ENCODE data around the gene LPCAT2.

LPCAT2 gene

DNA sequence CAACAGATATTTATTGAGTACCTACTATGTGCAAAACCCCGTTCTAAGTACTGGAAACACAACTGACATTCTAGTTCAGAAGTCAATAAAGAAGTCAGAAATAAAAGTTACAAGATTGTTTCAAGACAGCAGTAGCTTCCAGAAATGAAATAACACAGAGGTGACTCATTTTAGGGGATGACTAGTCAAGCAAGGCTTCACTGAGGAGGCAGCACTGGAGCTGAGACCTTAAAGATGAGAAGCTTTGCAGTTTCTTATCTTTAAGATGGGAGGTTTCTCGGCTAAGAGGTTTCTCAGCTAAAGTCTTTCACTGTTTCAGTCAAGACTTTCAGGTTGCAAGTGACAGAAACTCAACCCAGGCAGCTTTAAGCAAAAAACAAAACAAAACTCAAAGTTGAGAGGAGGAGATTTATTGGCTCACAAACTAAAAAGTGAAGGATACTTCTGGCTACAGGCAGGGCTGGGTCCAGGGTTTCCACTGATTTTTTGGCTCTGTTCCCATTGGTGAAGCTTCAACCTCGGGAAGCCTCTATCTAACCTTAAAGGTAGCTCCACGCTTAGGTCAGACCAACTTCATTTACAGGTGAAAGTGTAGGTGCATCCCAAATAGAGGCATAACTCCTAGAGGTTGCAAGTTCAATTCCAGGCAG lies 37.3 kb upstream of the LPCAT2 start:
- no peak for DNase-seq (ENCODE audit: insufficient read length)
- no peak for FAIRE-seq
- no peak for TF ChIP-seq TAF1 (IDR thresholded peaks at IDR 0.05; ENCODE audit: borderline replicate concordance, low read depth, low read length)
- no peak for TF ChIP-seq POLR2AphosphoS5 (IDR thresholded peaks at IDR 0.05; ENCODE audit: low read depth, low read length)
- no peak for TF ChIP-seq POLR2A (IDR thresholded peaks at IDR 0.05; ENCODE audit: low read depth, low read length)

DNA sequence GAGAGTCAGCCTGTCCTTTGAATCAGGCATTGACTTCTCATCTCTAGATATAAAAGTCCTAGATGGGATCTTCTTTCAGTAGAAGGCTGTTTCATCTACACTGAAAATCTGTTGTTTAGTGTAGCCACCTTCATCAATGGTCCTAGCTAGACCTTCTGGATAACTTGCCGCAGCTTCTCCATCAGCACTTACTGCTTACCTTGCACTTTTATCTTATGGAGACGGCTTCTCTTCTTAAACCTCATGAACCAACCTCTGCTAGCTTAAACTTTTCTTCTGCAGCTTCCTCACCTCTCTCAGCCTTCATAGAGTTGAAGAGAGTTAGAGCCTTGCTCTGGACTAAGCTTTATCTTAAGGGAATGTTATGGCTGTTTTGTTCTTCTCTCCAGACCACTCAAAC lies 35.3 kb upstream of the LPCAT2 start:
- TF ChIP-seq POLR2A (IDR thresholded peaks at IDR 0.05; ENCODE audit: low read depth, low read length) (no peak), TAF1 (IDR thresholded peaks at IDR 0.05; ENCODE audit: borderline replicate concordance, low read depth, low read length) (no peak)

GRCh38 chr16:55474821-55475220 lies 34.1 kb upstream of the LPCAT2 start:
- TF ChIP-seq POLR2AphosphoS5 (IDR thresholded peaks at IDR 0.05; ENCODE audit: low read depth, low read length) (no peak), TAF1 (IDR thresholded peaks at IDR 0.05; ENCODE audit: borderline replicate concordance, low read depth, low read length) (no peak), POLR2A (IDR thresholded peaks at IDR 0.05; ENCODE audit: low read depth, low read length) (no peak)
- DNase-seq (ENCODE audit: insufficient read length), result no peak
- no peak for FAIRE-seq

More for the DNA sequence above, 35.3 kb upstream of the LPCAT2 start:
- no peak for FAIRE-seq
- no peak for DNase-seq (ENCODE audit: insufficient read length)

- FAIRE-seq, result no peak
- TF ChIP-seq TAF1 (IDR thresholded peaks at IDR 0.05; ENCODE audit: borderline replicate concordance, low read depth, low read length), result no peak
- no peak for TF ChIP-seq POLR2AphosphoS5 (IDR thresholded peaks at IDR 0.05; ENCODE audit: low read depth, low read length)
- no peak for TF ChIP-seq POLR2A (IDR thresholded peaks at IDR 0.05; ENCODE audit: low read depth, low read length)
- no peak for DNase-seq (ENCODE audit: insufficient read length)
Observed at GRCh38 chr16:55475919-55476318, 33.0 kb upstream of the LPCAT2 start.

- TF ChIP-seq POLR2AphosphoS5 (IDR thresholded peaks at IDR 0.05; ENCODE audit: low read depth, low read length), result no peak
- TF ChIP-seq POLR2A (IDR thresholded peaks at IDR 0.05; ENCODE audit: low read depth, low read length), result no peak
- TF ChIP-seq TAF1 (IDR thresholded peaks at IDR 0.05; ENCODE audit: borderline replicate concordance, low read depth, low read length), result no peak
- FAIRE-seq (no peak), DNase-seq (ENCODE audit: insufficient read length) (no peak)
Observed at GRCh38 chr16:55476625-55477533, 32.0 kb upstream of the LPCAT2 start.

GRCh38 chr16:55477736-55478135 lies 31.1 kb upstream of the LPCAT2 start:
- no peak for TF ChIP-seq TAF1 (IDR thresholded peaks at IDR 0.05; ENCODE audit: borderline replicate concordance, low read depth, low read length)
- no peak for TF ChIP-seq POLR2AphosphoS5 (IDR thresholded peaks at IDR 0.05; ENCODE audit: low read depth, low read length)
- TF ChIP-seq POLR2A (IDR thresholded peaks at IDR 0.05; ENCODE audit: low read depth, low read length), result no peak
- FAIRE-seq (no peak), DNase-seq (ENCODE audit: insufficient read length) (no peak)

DNA sequence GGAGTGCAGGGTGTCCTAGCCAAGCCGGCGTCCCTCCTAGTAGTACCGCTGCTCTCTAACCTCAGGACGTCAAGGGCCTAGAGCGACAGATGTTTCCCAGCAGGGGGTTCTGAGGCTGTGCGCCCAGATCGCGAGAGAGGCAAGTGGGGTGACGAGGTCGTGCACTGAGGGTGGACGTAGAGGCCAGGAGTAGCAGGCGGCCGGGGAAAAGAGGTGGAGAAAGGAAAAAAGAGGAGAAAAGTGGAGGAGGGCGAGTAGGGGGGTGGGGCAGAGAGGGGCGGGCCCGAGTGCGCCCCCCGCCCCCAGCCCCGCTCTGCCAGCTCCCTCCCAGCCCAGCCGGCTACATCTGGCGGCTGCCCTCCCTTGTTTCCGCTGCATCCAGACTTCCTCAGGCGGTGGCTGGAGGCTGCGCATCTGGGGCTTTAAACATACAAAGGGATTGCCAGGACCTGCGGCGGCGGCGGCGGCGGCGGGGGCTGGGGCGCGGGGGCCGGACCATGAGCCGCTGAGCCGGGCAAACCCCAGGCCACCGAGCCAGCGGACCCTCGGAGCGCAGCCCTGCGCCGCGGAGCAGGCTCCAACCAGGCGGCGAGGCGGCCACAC lies 29.9 kb upstream of the LPCAT2 start, which contains the start of gene MMP2:
Gene MMP2 (plus strand): TSS at position 372 of the 603 bp plus-strand sequence. CDS start 282 bp downstream, outside the sequence.
- DNase-seq (ENCODE audit: insufficient read length) (no peak), FAIRE-seq (no peak)
- no peak for TF ChIP-seq POLR2AphosphoS5 (IDR thresholded peaks at IDR 0.05; ENCODE audit: low read depth, low read length)
- no peak for TF ChIP-seq TAF1 (IDR thresholded peaks at IDR 0.05; ENCODE audit: borderline replicate concordance, low read depth, low read length)

- no peak for TF ChIP-seq POLR2AphosphoS5 (IDR thresholded peaks at IDR 0.05; ENCODE audit: low read depth, low read length)
- TF ChIP-seq POLR2A (IDR thresholded peaks at IDR 0.05; ENCODE audit: low read depth, low read length), result no peak
- TF ChIP-seq TAF1 (IDR thresholded peaks at IDR 0.05; ENCODE audit: borderline replicate concordance, low read depth, low read length), result no peak
- FAIRE-seq, result no peak
- no peak for DNase-seq (ENCODE audit: insufficient read length)
Observed at GRCh38 chr16:55479430-55480140, 29.3 kb upstream of the LPCAT2 start.

DNA sequence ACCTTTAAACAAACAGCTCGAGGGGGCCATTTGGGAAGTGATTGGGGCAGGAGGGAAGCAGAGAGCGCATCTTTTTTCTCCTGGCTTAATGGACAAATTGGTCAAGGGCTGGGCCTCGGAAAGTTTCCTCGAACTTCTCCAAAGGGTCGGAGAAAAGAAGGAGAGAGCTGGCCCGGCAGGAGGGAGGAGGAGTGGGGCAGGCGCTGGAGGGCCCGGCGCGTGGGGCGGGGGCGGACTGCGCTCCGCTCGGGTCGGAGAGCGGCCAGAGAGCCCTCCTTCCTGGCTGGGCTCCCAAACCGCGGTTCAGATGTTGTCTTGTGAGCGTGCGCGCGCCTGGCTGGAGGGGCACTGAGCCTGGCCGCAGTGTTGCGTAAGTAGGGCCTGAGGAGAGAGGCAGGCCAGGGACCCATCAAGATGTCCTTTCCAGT lies 28.6 kb upstream of the LPCAT2 start:
- DNase-seq (ENCODE audit: insufficient read length) (no peak), FAIRE-seq (no peak)
- no peak for TF ChIP-seq TAF1 (IDR thresholded peaks at IDR 0.05; ENCODE audit: borderline replicate concordance, low read depth, low read length)

DNA sequence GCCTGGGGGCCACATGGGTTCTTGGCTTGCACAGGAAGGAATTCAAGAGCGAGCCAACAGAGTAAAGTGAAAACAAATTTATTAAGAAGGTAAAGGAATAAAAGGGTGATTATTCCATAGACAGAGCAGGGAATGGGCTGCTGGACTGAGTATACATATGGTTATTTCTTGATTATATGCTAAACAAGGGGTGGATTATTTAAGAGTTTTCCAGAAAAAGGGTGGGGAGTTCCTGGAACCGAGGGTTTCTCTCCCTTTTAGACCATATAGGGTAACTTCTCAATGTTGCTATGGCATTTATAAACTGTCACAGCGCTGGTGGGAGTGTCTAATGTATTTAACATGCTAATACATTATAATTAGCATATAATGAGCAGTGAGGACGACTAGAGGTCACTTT lies 27.8 kb upstream of the LPCAT2 start:
- TF ChIP-seq TAF1 (IDR thresholded peaks at IDR 0.05; ENCODE audit: borderline replicate concordance, low read depth, low read length) (no peak), POLR2A (IDR thresholded peaks at IDR 0.05; ENCODE audit: low read depth, low read length) (no peak), POLR2AphosphoS5 (IDR thresholded peaks at IDR 0.05; ENCODE audit: low read depth, low read length) (no peak)
- DNase-seq (ENCODE audit: insufficient read length), result no peak
- FAIRE-seq, result no peak

- FAIRE-seq (no peak), DNase-seq (ENCODE audit: insufficient read length) (no peak)
- TF ChIP-seq POLR2A (IDR thresholded peaks at IDR 0.05; ENCODE audit: low read depth, low read length), result no peak
Observed at GRCh38 chr16:55482056-55482455, 26.8 kb upstream of the LPCAT2 start.

All from GM12892 (cell line).